Loucy (cell line): ENCODE results near the gene FAM20C.

Experiments used
- H2AFZ ChIP-seq: fragments of 200-600 bp; sonication (generic); 2 replicates; pipeline ENCODE4 v1.6.0; 2016; ENCODE audit warnings: antibody characterized with exemption, mild to moderate bottlenecking, low read length, moderate library complexity
- H3F3A ChIP-seq: fragments of 200-600 bp; 2 replicates; pipeline ENCODE4 v1.6.0; 2016; ENCODE audit warnings: antibody characterized with exemption, low read depth, mild to moderate bottlenecking
- H3K27me3 ChIP-seq: fragments of 200-600 bp; sonication (generic); 2 replicates; pipeline ENCODE4 v1.6.1; 2014; ENCODE audit warnings: low read length, mild to moderate bottlenecking; ENCODE audit not compliant: insufficient read depth, poor library complexity, severe bottlenecking
- H3K36me3 ChIP-seq: fragments of 200-600 bp; sonication (generic); 2 replicates; pipeline ENCODE4 v1.6.1; 2016; ENCODE audit warnings: low read length; ENCODE audit not compliant: insufficient read depth
- H3K4me1 ChIP-seq: fragments of 200-600 bp; sonication (generic); 2 replicates; pipeline ENCODE4 v1.5.1; 2014; ENCODE audit warnings: low read length, mild to moderate bottlenecking; ENCODE audit not compliant: insufficient read depth, poor library complexity, severe bottlenecking
- H3K4me2 ChIP-seq: fragments of 200-600 bp; sonication (generic); 2 replicates; pipeline ENCODE4 v1.6.0; 2014; ENCODE audit warnings: antibody characterized with exemption, low read length, low read depth, mild to moderate bottlenecking; ENCODE audit not compliant: poor library complexity, severe bottlenecking
- H3K4me3 ChIP-seq: fragments of 200-600 bp; sonication (generic); 2 replicates; pipeline ENCODE4 v1.5.1; 2014; ENCODE audit warnings: low read length, mild to moderate bottlenecking, mixed read lengths; ENCODE audit not compliant: poor library complexity, severe bottlenecking
- H3K79me2 ChIP-seq: fragments of 200-600 bp; sonication (generic); 2 replicates; pipeline ENCODE4 v1.6.1; 2014; ENCODE audit warnings: low read length; ENCODE audit not compliant: insufficient read depth
- H3K9ac ChIP-seq: fragments of 200-600 bp; sonication (generic); 2 replicates; pipeline ENCODE4 v1.6.0; 2014; ENCODE audit warnings: mild to moderate bottlenecking, low read depth, low read length, moderate library complexity; ENCODE audit not compliant: poor library complexity, severe bottlenecking
- H3K9me2 ChIP-seq: fragments of 200-600 bp; sonication (generic); replicated peaks from 2 replicates; pipeline ENCODE4 v1.6.1; 2016; ENCODE audit warnings: low read depth, low read length, mixed read lengths
- H3K9me3 ChIP-seq: fragments of 200-600 bp; sonication (generic); 2 replicates; pipeline ENCODE4 v1.6.1; 2014; ENCODE audit warnings: mild to moderate bottlenecking, antibody characterized with exemption, low read length, low read depth; ENCODE audit not compliant: insufficient read depth
- H4K20me1 ChIP-seq: fragments of 200-600 bp; sonication (generic); 2 replicates; pipeline ENCODE4 v1.6.0; 2014; ENCODE audit warnings: antibody characterized with exemption, low read length, mild to moderate bottlenecking; ENCODE audit not compliant: insufficient read depth, poor library complexity, severe bottlenecking
- EZH2phosphoT487 ChIP-seq: fragments of 200-600 bp; IDR thresholded peaks from 2 replicates; pipeline ENCODE4 v1.6.1; 2018; ENCODE audit warnings: antibody characterized with exemption, mild to moderate bottlenecking, moderate library complexity, borderline replicate concordance
- TF ChIP-seq, protein P1 (sequence below): fragments of 200-600 bp; sonication (generic); conservative IDR thresholded peaks from 2 replicates; pipeline ENCODE4 v1.5.1; 2014; ENCODE audit warnings: mild to moderate bottlenecking, antibody characterized with exemption, low read length

The FAM20C gene

GRCh38 chr7:227926-228325 lies 35.6 kb downstream of the FAM20C start:
- TF ChIP-seq, protein P1, sequence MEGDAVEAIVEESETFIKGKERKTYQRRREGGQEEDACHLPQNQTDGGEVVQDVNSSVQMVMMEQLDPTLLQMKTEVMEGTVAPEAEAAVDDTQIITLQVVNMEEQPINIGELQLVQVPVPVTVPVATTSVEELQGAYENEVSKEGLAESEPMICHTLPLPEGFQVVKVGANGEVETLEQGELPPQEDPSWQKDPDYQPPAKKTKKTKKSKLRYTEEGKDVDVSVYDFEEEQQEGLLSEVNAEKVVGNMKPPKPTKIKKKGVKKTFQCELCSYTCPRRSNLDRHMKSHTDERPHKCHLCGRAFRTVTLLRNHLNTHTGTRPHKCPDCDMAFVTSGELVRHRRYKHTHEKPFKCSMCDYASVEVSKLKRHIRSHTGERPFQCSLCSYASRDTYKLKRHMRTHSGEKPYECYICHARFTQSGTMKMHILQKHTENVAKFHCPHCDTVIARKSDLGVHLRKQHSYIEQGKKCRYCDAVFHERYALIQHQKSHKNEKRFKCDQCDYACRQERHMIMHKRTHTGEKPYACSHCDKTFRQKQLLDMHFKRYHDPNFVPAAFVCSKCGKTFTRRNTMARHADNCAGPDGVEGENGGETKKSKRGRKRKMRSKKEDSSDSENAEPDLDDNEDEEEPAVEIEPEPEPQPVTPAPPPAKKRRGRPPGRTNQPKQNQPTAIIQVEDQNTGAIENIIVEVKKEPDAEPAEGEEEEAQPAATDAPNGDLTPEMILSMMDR: no peak
- no peak for TF ChIP-seq EZH2phosphoT487

GRCh38 chr7:228610-229009 lies 36.2 kb downstream of the FAM20C start:
- Histone ChIP-seq H3K27me3 (no peaks in the 10 kb centered on the region), H3K4me1 (no peaks in the 10 kb centered on the region), H3F3A (no peaks in the 10 kb centered on the region), H3K4me2 (no peak overlapping the region), H2AFZ (no peak overlapping the region), H3K36me3 (no peaks in the 10 kb centered on the region), H3K9me2 (no peaks in the 10 kb centered on the region), H4K20me1 (no peaks in the 10 kb centered on the region), H3K9me3 (peaks cover 5% of the 10 kb centered on the region; the same call in 1 of the 2 replicates), H3K9ac (no peak overlapping the region), H3K79me2 (no peaks in the 10 kb centered on the region), H3K4me3 (no peak overlapping the region)
- TF ChIP-seq EZH2phosphoT487: no peak
- TF ChIP-seq, protein P1: no peak

More at GRCh38 chr7:227926-228325, 35.6 kb downstream of the FAM20C start:
- no peak overlapping the region for H2AFZ ChIP-seq
- no peak overlapping the region for H3K4me2 ChIP-seq
- H3K9me3 ChIP-seq: peaks cover 4% of the 10 kb centered on the region; the same call in 1 of the 2 replicates
- H4K20me1 ChIP-seq: no peaks in the 10 kb centered on the region
- H3K9ac ChIP-seq: no peak overlapping the region
- H3K36me3 ChIP-seq: no peaks in the 10 kb centered on the region
- H3F3A ChIP-seq: no peaks in the 10 kb centered on the region
- H3K4me3 ChIP-seq: no peak overlapping the region
- H3K27me3 ChIP-seq: no peaks in the 10 kb centered on the region
- no peaks in the 10 kb centered on the region for H3K9me2 ChIP-seq
- H3K79me2 ChIP-seq: no peaks in the 10 kb centered on the region
- H3K4me1 ChIP-seq: no peaks in the 10 kb centered on the region

DNA sequence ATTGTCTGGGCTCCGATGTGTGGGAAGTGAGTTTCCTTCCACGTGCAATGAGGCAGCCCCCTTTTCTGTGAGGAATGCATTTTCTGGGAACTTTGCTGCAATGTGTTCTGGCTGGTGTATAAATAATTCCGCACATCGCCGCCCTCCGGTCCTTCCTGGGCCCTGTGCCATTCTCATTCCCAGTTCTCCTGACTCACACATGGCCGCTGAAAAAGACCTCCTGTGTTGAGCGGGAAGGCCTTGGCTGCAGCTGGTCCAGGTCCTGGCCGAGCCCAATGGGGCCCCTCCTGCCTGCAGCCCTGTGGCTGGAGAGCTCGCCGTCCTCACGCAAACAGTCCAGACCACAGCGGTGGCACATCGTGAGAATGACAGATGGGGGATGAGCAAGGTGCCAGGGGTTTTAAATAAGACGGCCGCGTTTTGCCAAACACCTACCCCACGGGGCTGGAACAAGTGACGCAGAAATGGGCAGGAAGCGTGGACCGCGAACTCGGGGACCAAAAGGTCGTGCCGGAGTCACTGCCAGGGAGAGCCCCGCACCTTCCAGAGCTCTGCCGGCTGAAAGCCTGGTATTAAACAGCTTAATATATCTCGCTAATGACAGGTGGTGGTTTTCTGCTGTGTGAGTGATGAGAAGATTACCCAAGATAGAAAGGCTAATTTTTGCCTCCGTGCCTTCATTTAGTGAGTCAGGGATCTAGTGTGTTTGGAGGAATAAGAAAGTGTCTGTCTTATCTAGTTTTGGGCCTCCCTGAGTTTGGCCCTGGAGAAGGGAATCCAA lies 37.0 kb downstream of the FAM20C start:
- H3K9me3 ChIP-seq: peaks cover 5% of the 10 kb centered on the region; the same call in 1 of the 2 replicates
- H3K9ac ChIP-seq: no peak overlapping the region
- H3K4me3 ChIP-seq: no peak overlapping the region
- no peaks in the 10 kb centered on the region for H4K20me1 ChIP-seq
- no peak for TF ChIP-seq EZH2phosphoT487
- TF ChIP-seq, protein P1: no peak
- no peaks in the 10 kb centered on the region for H3K9me2 ChIP-seq
- H2AFZ ChIP-seq: no peak overlapping the region
- H3F3A ChIP-seq: no peaks in the 10 kb centered on the region
- no peaks in the 10 kb centered on the region for H3K79me2 ChIP-seq
- H3K36me3 ChIP-seq: no peaks in the 10 kb centered on the region
- no peaks in the 10 kb centered on the region for H3K4me1 ChIP-seq
- no peaks in the 10 kb centered on the region for H3K27me3 ChIP-seq
- H3K4me2 ChIP-seq: no peak overlapping the region
